GM18868 (cell line): ENCODE data around the gene NDUFV3.
"Not testable (repeated sequence)": the region's sequence is repeated elsewhere in the genome, so short reads cannot be mapped to it uniquely, and the experiment has no call there.

ENCODE experiments used
- ATAC-seq: cut with Tn5 transposase; IDR thresholded peaks from one replicate; pipeline ENCODE4 v1.9.1; 2021; ENCODE audit warnings: mild to moderate bottlenecking, moderate library complexity; ENCODE audit not compliant: unreplicated experiment

NDUFV3 gene

DNA sequence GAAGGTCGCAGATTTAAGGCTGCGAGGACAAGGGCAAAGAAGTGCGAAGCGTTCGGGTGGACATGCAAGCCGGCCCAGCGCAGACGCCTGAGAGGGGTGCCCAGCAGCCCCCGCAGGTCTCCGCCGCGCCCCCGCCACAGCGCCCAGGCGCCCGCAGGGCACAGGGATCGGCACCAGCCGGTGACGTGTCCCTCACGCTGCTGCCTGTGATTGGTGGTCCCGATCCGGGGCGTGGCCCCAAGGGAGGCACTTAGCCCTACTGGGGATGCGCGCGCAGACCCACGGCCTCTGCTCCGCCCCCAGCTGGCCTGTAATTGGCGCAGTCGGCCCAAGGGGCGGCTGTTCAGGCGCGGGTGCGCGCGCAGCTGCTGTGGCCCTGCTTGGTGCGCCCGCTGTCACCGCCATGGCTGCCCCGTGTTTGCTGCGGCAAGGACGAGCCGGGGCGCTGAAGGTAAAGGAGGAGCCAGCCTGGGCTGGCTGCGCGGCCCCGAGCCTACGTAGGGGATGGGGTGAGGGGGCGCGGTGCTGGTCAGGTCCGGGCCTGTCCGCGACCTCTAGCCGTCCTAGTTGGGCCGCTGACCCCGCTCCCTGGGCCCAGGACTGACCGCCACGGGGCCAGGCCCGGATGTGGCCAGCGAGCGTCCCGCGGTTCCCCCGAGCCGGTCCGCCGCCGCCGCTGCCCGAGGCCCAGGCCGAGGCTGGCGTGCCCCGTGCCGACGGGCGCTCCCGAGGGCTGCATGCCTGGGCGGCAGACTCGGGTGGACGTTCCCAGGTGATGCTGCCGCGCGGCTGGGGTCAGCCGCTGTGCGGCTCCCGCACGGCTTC lies at the start of gene NDUFV3:
Gene NDUFV3, plus strand, starts transcription at position 379 of the 825 bp plus-strand sequence. Its CDS starts 25 bp downstream, at position 404.
- ATAC-seq: peak; percentile 94

- no peak for ATAC-seq
Measured at GRCh38 chr21:42844411-42845113, 48.5 kb upstream of the NDUFV3 start.

DNA sequence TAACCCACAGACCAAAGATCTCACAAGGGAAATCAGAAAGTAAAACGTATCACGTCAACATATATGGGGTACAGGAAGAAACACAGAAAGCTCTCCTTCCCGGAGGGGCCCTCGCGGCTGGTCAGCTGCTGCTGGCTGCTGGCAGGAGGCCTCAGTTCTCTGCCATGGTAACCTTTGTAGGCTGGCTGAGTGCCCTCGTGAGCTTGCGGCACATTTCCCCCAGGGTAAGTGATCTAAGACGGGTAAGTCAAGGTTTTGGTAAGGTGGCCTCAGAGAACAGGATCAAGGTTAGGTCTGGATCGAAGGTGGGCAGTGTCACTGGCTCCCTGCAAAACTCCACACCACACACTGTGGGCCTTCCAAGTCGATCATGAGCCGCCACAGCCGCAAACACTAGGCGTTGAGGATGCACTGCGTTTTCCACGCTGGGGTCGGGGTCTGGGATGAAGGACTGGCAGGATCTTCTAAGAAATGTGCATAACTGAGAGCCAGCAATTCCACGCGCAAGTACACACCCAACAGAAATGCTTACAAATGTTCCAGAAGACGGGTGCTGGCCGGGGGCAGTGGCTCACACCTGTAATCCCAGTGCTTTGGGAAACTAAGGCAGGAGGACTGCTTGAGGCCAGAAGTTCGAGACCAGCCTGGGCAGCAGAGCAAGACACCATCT lies 47.7 kb upstream of the NDUFV3 start:
- ATAC-seq: no peak

GRCh38 chr21:42846221-42846620 lies 46.9 kb upstream of the NDUFV3 start:
- no peak for ATAC-seq

DNA sequence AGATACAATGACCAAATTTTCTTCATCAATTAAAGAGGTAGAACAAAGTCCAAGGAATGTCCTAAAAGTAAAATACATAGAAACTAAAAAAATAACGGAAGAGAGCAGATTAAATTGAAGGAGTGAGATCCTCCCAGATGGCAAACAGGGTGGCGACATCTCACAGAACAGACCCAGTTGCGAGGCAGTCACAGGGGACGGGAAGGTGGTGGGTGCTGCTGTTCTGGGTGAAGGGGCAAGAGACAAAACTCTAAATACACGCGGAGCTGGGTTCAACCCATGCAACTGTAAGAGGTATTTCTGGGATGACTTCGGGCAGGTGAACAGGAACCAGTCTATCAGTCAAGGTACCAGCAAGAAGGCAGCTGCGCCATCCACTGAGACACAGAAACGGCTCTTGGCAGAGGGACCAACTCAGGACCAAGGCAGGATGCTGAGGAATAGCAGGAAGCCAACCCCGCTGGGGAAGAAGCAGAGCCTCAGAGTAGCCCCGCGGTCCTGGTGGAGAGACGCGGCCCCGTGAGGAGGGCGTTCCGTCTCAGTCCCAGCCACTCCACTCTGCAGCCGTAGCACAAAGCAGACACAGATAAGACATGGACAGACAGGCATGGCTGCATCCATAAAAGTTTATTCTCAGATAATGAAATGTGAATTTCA lies 45.9 kb upstream of the NDUFV3 start:
- no peak for ATAC-seq

GRCh38 chr21:42847726-42848125 lies 45.4 kb upstream of the NDUFV3 start:
- ATAC-seq: no peak

DNA sequence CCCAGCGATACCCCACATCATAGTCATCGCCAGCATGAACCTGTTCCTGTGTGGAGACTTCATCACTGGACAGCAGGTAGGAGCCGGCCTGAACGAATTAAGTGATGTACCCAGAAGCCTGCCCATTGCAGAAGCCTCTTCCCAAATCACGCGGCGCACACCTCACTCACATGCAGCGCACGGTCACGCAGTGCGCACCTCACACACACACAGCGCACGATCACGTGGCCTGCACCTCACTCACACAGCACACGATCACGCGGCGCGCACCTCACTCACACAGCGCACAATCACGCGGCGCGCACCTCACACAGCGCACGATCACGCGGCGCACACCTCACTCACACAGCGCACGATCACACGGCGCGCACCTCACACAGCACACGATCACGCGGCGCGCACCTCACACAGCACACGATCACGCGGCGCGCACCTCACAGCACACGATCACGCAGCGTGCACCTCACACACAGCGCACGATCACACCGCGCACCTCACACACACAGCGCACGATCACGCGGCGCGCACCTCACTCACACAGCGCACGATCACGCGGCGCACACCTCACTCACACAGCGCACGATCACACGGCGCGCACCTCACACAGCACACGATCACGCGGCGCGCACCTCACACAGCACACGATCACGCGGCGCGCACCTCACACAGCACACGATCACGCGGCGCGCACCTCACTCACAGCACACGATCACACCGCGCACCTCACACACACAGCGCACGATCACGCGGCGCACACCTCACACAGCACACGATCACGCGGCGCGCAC lies 44.8 kb upstream of the NDUFV3 start:
- ATAC-seq: not testable (repeated sequence)

- ATAC-seq: no peak
Measured at GRCh38 chr21:42848932-42849758, 44.0 kb upstream of the NDUFV3 start.

DNA sequence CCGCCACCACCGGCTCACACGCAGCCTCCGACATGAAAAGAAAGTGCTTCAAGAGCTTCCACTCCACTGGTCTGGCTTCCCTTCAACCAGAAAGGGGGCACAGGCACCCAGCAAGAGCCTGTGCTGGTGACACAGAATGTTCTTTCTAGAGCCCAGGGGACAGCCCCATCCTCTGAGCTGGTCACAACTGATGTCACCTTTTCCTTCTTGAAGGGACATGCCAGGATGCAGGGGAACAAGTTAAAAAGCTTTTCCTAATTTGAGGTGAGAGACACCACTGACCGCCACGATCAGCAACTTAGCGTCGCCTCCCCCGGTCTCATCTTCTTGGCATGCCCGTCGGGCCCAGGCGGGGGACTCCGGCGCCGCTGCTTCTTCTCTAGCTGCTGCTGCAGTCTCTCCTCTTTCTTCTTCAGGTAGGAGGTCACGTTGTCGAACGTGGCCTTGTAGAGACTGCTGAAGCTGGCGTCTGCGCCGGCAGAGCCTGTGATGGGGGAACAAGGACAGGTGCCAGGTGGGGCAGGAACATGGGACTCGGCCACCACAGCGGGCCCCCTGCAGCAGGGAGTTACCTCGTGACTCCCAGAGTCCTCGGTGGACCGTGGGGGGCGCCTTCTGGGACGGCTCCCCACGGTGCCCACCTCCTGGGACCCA lies 43.2 kb upstream of the NDUFV3 start:
- ATAC-seq: no peak

DNA sequence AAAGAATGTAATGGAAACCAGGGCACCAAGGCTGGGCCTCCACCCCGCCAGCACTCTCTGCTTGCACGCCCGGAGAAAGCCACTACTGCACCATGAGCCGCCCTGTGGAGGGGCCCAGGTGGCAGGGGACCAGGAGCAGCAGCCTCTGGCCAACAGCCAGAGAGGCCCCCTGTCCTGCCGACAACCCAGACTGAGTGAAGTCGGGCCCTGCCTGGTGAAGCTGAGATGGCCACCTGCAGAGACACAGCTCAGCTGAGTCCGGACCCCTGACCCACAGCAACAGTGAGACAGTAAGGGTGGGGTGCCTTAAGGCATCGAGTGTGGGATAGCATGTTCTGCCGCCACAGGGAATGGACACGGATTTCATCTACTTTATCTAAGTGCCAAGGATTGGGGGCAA lies 42.6 kb upstream of the NDUFV3 start:
- no peak for ATAC-seq

GRCh38 chr21:42850866-42851391 lies 42.2 kb upstream of the NDUFV3 start:
- no peak for ATAC-seq

DNA sequence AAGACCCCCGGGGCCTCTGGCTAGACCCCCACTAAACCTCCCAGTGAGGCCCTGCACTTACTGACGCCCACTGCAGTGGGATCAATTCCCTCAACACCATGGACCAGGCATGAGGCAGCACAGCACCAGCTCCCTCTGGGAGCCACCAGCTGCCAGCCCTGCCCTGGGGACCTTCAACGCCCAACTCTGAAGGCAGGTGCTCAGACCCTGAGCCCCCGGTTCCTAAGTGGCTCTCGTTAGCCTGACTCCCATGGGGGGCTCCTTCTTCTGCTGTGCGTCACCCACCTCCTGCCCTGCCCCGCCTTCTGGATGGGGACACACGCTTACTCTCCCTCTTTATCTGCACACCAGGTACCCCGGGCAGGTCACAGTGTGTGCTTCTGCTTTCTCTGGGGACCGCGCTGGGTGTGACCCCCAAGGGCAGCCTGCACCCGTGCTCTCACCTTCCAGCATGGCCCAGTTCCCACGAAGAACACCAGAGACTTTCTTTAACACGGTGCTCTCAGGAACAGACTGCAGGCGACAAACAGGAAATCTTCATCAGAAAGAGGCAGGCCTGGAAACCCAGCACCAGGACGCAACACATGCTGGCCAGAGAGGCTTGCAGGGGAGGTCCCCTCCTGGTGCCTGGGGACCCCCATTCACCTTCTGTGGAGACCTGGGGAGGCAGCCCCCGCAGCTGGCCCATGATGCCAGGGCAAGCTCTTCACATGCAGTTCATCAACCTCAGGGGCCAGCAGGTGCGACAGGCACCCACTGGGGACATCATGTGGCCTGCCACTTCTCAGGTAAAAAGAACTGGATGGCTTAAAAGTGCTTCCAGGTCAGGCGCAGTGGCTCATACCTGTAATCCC lies 41.1 kb upstream of the NDUFV3 start:
- ATAC-seq: no peak

- ATAC-seq: no peak
Measured at GRCh38 chr21:42852925-42853570, 40.1 kb upstream of the NDUFV3 start.

GRCh38 chr21:42853621-42854020 lies 39.5 kb upstream of the NDUFV3 start:
- ATAC-seq: no peak

- no peak for ATAC-seq
Measured at GRCh38 chr21:42854246-42855010, 38.7 kb upstream of the NDUFV3 start.

- no peak for ATAC-seq
Measured at GRCh38 chr21:42855171-42855936, 37.8 kb upstream of the NDUFV3 start.
